Measurements from ENCODE around the gene LTF. TPM values are rescaled to one million over a fixed set of nuclear protein-coding genes. Genes with fewer than 3 reads are reported as not detected.
"Not testable (repeated sequence)": the region's sequence is repeated elsewhere in the genome, so short reads cannot be mapped to it uniquely, and the experiment has no call there.

The LTF gene
- total RNA-seq, 2 donors from 2014 or later, result 0.51 to 1.8 TPM

DNA sequence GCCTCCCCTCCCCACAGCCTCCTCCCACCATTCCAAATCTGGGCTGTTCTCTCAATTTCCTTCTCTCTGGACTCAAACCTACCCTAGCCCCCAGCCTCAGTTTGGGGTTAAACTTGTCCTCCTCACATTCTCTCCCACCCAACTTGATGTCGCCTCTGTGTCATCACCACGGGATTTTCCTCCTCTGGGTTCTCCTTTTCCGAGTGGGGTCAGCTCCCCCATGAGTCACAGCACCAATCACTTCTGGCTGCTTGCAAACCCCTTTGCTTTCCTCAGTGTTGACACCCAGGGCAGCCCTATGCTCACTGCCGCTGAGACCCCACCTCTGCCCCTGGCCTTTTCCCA, 58.3 kb downstream of the LTF start:
- Histone ChIP-seq H3K4me1 (peaks cover 0 to 39% of the 10 kb centered on the region in 2 donors), H3K36me3 (no peaks in the 10 kb centered on the region), H3K27me3 (no peaks in the 10 kb centered on the region), H3K9me3 (no peaks in the 10 kb centered on the region), H3K4me3 (no peak overlapping the region), H3K27ac (peak overlapping the region; percentile 71 to 73)
- TF ChIP-seq, protein P1, sequence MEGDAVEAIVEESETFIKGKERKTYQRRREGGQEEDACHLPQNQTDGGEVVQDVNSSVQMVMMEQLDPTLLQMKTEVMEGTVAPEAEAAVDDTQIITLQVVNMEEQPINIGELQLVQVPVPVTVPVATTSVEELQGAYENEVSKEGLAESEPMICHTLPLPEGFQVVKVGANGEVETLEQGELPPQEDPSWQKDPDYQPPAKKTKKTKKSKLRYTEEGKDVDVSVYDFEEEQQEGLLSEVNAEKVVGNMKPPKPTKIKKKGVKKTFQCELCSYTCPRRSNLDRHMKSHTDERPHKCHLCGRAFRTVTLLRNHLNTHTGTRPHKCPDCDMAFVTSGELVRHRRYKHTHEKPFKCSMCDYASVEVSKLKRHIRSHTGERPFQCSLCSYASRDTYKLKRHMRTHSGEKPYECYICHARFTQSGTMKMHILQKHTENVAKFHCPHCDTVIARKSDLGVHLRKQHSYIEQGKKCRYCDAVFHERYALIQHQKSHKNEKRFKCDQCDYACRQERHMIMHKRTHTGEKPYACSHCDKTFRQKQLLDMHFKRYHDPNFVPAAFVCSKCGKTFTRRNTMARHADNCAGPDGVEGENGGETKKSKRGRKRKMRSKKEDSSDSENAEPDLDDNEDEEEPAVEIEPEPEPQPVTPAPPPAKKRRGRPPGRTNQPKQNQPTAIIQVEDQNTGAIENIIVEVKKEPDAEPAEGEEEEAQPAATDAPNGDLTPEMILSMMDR (IDR thresholded peaks at IDR 0.05), result no peak
- DNase-seq (ENCODE audit: low spot score), result peak; percentile 64

DNA sequence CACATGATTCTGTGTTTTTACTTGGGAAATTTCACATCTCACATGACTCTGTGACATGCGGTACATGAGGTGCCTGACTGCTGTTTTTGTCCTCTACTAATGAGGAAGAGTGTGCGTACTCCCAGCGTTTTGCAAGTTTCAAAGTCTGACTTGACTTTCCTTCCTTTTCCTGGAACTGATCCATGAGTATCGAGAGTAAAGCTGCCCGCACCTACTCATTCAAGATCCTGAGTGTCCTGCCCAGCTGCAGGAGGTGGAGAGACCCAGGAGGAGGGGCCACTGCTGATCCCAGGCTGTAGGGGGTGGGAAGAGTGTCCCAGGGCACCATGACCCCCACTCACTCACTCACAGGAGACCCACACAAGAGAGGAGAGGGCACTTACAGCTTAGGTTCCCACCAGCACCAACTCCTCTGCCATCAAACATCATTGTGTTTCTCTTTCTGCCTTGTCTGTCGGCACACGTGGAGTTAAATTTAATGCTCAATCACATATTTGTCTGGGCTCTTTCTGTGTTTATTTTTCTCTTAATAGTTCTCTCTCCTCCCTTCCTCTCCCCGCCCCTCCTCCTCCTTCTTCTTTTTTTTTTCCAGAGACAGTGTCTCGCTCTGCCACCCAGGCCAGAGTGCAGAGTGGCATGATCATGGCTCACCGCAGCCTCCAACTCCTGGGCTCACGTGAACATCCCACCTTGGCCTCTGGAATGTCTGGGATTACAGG, 59.2 kb downstream of the LTF start:
- TF ChIP-seq, protein P1 (IDR thresholded peaks at IDR 0.05), result no peak
- Histone ChIP-seq H3K27me3 (no peaks in the 10 kb centered on the region), H3K36me3 (no peaks in the 10 kb centered on the region), H3K4me1 (peaks cover 0 to 39% of the 10 kb centered on the region in 2 donors), H3K27ac (peak overlapping the region; percentile 71 to 73), H3K4me3 (no peak overlapping the region), H3K9me3 (no peaks in the 10 kb centered on the region)
- DNase-seq (ENCODE audit: low spot score), result no peak

GRCh38 chr3:46402902-46403301, 61.8 kb downstream of the LTF start:
- H3K4me1 ChIP-seq, result peaks cover 0 to 36% of the 10 kb centered on the region in 2 donors
- H3K9me3 ChIP-seq; H3K4me3 ChIP-seq; DNase-seq (ENCODE audit: low spot score); H3K27ac ChIP-seq; H3K36me3 ChIP-seq; H3K27me3 ChIP-seq: not testable (repeated sequence)

DNA sequence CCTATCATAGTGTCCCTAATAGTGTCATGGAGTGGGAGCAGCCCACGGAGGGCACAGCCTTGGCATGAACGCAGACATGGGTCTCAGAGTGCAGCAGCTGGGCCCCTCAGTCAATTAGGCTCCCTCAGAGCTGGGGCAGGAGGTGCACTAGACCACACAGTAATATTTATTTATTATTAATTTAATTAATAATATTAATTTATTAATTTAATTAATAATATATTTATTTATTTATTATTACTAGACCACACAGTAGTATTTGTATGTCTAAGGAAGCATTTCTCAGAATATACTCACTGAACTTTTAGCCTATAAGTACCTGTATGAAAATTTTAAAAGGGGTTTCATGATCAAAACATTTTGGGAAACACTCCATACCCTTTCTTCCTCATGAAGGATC, 63.1 kb downstream of the LTF start:
- TF ChIP-seq, protein P1 (IDR thresholded peaks at IDR 0.05), result no peak
- Histone ChIP-seq H3K4me3 (no peak overlapping the region), H3K9me3 (no peaks in the 10 kb centered on the region), H3K27ac (no peak overlapping the region), H3K36me3 (no peaks in the 10 kb centered on the region), H3K27me3 (no peaks in the 10 kb centered on the region), H3K4me1 (peaks cover 0 to 22% of the 10 kb centered on the region in 2 donors)
- DNase-seq (ENCODE audit: low spot score), result no peak

GRCh38 chr3:46400846-46401245, 63.9 kb downstream of the LTF start:
- no peak for DNase-seq (ENCODE audit: low spot score)
- Histone ChIP-seq H3K4me3 (no peak overlapping the region), H3K27ac (no peak overlapping the region), H3K27me3 (no peaks in the 10 kb centered on the region), H3K9me3 (no peaks in the 10 kb centered on the region), H3K36me3 (no peaks in the 10 kb centered on the region), H3K4me1 (peaks cover 0 to 15% of the 10 kb centered on the region in 2 donors)
- TF ChIP-seq, protein P1 (IDR thresholded peaks at IDR 0.05), result no peak

DNA sequence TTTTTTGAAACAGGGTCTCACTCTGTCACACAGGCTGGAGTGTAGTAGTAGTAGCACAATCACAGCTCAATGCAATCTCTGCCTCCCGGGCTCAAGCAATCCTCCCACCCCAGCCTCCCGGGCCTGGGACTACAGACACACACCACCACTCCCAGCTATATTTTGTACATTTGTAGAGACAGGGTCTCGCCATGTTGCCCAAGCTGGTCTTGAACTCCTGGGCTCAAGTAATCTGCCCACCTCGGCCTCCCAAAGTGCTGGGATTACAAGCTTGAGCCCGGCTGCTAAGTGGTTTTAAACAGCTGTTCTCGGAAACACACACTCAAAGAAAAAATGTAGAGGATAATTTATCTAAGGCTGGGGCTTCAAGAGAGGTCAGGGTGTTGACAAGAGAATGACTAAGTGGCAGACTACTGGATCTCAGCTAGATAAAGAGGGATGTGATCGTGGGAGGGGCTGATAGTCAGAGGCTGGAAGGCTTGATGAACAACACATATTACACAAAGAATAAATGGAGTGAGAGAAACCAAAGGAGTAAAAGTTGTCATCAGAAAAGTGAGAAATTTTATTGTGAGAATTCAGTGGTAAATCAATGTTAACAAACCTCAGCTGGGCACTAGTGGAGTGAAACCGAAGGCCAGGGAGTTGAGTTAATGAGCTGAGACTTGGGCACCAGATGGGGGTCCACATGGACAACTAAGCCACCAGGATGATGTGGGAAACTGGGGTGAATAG, 64.5 kb downstream of the LTF start:
- DNase-seq (ENCODE audit: low spot score), result no peak
- Histone ChIP-seq H3K9me3 (no peaks in the 10 kb centered on the region), H3K27me3 (no peaks in the 10 kb centered on the region), H3K4me3 (no peak overlapping the region), H3K27ac (no peak overlapping the region), H3K4me1 (peaks cover 0 to 10% of the 10 kb centered on the region in 2 donors), H3K36me3 (no peaks in the 10 kb centered on the region)
- TF ChIP-seq, protein P1 (IDR thresholded peaks at IDR 0.05), result no peak

Measured in right atrium auricular region (tissue), 2 donors.